Liver (tissue), 3 donors: ENCODE results near the gene SMIM29.

ENCODE experiments used
- GABPA ChIP-seq, 2 donors: IDR thresholded peaks in 1 of 2; conservative IDR thresholded peaks in 1 of 2; 2 replicates each; pipeline ENCODE4 v1.6.1; 2016; ENCODE audit warnings: antibody characterized with exemption in 2 of 2, mild to moderate bottlenecking in 1 of 2, moderate library complexity in 1 of 2
- RAD21 ChIP-seq, 2 donors: IDR thresholded peaks; 2 replicates each; pipeline ENCODE4 v1.6.1; 2016; ENCODE audit warnings: antibody characterized with exemption in 2 of 2, mild to moderate bottlenecking in 2 of 2
- REST ChIP-seq: IDR thresholded peaks from 2 replicates; pipeline ENCODE4 v1.6.1; 2016; ENCODE audit warnings: antibody characterized with exemption, mild to moderate bottlenecking
- TAF1 ChIP-seq: conservative IDR thresholded peaks from 2 replicates; pipeline ENCODE4 v1.6.1; 2016; ENCODE audit warnings: antibody characterized with exemption, mild to moderate bottlenecking
- TF ChIP-seq, protein P1 (sequence below): fragments of 150-350 bp; IDR thresholded peaks from 2 replicates; pipeline ENCODE4 v1.5.1; 2017; ENCODE audit warnings: improper control_type of control experiment, low read depth, low read length; ENCODE audit not compliant: missing input control
- donor health status: healthy.
- donor health status: healthy.

- TF ChIP-seq, protein P1, sequence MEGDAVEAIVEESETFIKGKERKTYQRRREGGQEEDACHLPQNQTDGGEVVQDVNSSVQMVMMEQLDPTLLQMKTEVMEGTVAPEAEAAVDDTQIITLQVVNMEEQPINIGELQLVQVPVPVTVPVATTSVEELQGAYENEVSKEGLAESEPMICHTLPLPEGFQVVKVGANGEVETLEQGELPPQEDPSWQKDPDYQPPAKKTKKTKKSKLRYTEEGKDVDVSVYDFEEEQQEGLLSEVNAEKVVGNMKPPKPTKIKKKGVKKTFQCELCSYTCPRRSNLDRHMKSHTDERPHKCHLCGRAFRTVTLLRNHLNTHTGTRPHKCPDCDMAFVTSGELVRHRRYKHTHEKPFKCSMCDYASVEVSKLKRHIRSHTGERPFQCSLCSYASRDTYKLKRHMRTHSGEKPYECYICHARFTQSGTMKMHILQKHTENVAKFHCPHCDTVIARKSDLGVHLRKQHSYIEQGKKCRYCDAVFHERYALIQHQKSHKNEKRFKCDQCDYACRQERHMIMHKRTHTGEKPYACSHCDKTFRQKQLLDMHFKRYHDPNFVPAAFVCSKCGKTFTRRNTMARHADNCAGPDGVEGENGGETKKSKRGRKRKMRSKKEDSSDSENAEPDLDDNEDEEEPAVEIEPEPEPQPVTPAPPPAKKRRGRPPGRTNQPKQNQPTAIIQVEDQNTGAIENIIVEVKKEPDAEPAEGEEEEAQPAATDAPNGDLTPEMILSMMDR, result no peak
- TF ChIP-seq GABPA (IDR thresholded peaks at IDR 0.05 in 1 of 2, conservative IDR thresholded peaks at IDR 0.05 in 1 of 2) (no peak), REST (no peak), TAF1 (no peak), RAD21 (IDR thresholded peaks at IDR 0.05) (no peak)
These were observed 52.0 kb downstream of the SMIM29 start for GRCh38 chr6:34196833-34197195.
